ENCODE data around the gene GFRA1.
"Not testable (repeated sequence)": the region's sequence is repeated elsewhere in the genome, so short reads cannot be mapped to it uniquely, and the experiment has no call there.

The GFRA1 gene

GRCh38 chr10:116071453-116072148 lies 201.4 kb downstream of the GFRA1 start:
- Histone ChIP-seq H3K4me1 (ENCODE audit: control insufficient read depth, insufficient read depth, low read length) (peaks cover 24% of the 10 kb centered on the region), H3K27ac (ENCODE audit: low read depth, low read length) (peak overlapping the region; percentile 51), H3K4me3 (ENCODE audit: low read length) (no peak overlapping the region), H3K9ac (ENCODE audit: low read length) (no peak overlapping the region), H3K36me3 (ENCODE audit: control insufficient read depth, insufficient read depth, low read length) (no peaks in the 10 kb centered on the region), H3K27me3 (ENCODE audit: control insufficient read depth, insufficient read depth, low read length) (no peaks in the 10 kb centered on the region)

GRCh38 chr10:116070743-116071320 lies 202.2 kb downstream of the GFRA1 start:
- Histone ChIP-seq H3K4me3 (ENCODE audit: low read length) (no peak overlapping the region), H3K4me1 (ENCODE audit: control insufficient read depth, insufficient read depth, low read length) (peaks cover 24% of the 10 kb centered on the region), H3K36me3 (ENCODE audit: control insufficient read depth, insufficient read depth, low read length) (no peaks in the 10 kb centered on the region), H3K27ac (ENCODE audit: low read depth, low read length) (peak overlapping the region; percentile 51), H3K9ac (ENCODE audit: low read length) (no peak overlapping the region), H3K27me3 (ENCODE audit: control insufficient read depth, insufficient read depth, low read length) (no peaks in the 10 kb centered on the region)

GRCh38 chr10:116069856-116070255 lies 203.2 kb downstream of the GFRA1 start:
- Histone ChIP-seq H3K27me3 (ENCODE audit: control insufficient read depth, insufficient read depth, low read length) (no peaks in the 10 kb centered on the region), H3K9ac (ENCODE audit: low read length) (no peak overlapping the region), H3K4me3 (ENCODE audit: low read length) (no peak overlapping the region), H3K4me1 (ENCODE audit: control insufficient read depth, insufficient read depth, low read length) (peaks cover 24% of the 10 kb centered on the region), H3K27ac (ENCODE audit: low read depth, low read length) (peak overlapping the region; percentile 27), H3K36me3 (ENCODE audit: control insufficient read depth, insufficient read depth, low read length) (no peaks in the 10 kb centered on the region)

- Histone ChIP-seq H3K27ac (ENCODE audit: low read depth, low read length) (no peak overlapping the region), H3K4me1 (ENCODE audit: control insufficient read depth, insufficient read depth, low read length) (peaks cover 18% of the 10 kb centered on the region), H3K36me3 (ENCODE audit: control insufficient read depth, insufficient read depth, low read length) (no peaks in the 10 kb centered on the region), H3K9ac (ENCODE audit: low read length) (no peak overlapping the region), H3K27me3 (ENCODE audit: control insufficient read depth, insufficient read depth, low read length) (no peaks in the 10 kb centered on the region), H3K4me3 (ENCODE audit: low read length) (no peak overlapping the region)
These were observed 205.2 kb downstream of the GFRA1 start for GRCh38 chr10:116067825-116068224.

GRCh38 chr10:116063107-116063506 lies 209.9 kb downstream of the GFRA1 start:
- Histone ChIP-seq H3K4me1 (ENCODE audit: control insufficient read depth, insufficient read depth, low read length) (no peaks in the 10 kb centered on the region), H3K27ac (ENCODE audit: low read depth, low read length) (no peak overlapping the region), H3K9ac (ENCODE audit: low read length) (no peak overlapping the region), H3K4me3 (ENCODE audit: low read length) (no peak overlapping the region), H3K36me3 (ENCODE audit: control insufficient read depth, insufficient read depth, low read length) (no peaks in the 10 kb centered on the region), H3K27me3 (ENCODE audit: control insufficient read depth, insufficient read depth, low read length) (no peaks in the 10 kb centered on the region)

- Histone ChIP-seq H3K4me1 (ENCODE audit: control insufficient read depth, insufficient read depth, low read length) (peaks cover 3% of the 10 kb centered on the region), H3K27ac (ENCODE audit: low read depth, low read length) (no peak overlapping the region), H3K27me3 (ENCODE audit: control insufficient read depth, insufficient read depth, low read length) (no peaks in the 10 kb centered on the region), H3K4me3 (ENCODE audit: low read length) (no peak overlapping the region), H3K36me3 (ENCODE audit: control insufficient read depth, insufficient read depth, low read length) (no peaks in the 10 kb centered on the region), H3K9ac (ENCODE audit: low read length) (no peak overlapping the region)
These were observed 212.1 kb downstream of the GFRA1 start for GRCh38 chr10:116060864-116061263.

GRCh38 chr10:116059320-116059719 lies 213.7 kb downstream of the GFRA1 start:
- Histone ChIP-seq H3K4me3 (ENCODE audit: low read length) (no peak overlapping the region), H3K27me3 (ENCODE audit: control insufficient read depth, insufficient read depth, low read length) (no peaks in the 10 kb centered on the region), H3K36me3 (ENCODE audit: control insufficient read depth, insufficient read depth, low read length) (no peaks in the 10 kb centered on the region), H3K27ac (ENCODE audit: low read depth, low read length) (no peak overlapping the region), H3K9ac (ENCODE audit: low read length) (no peak overlapping the region), H3K4me1 (ENCODE audit: control insufficient read depth, insufficient read depth, low read length) (peaks cover 7% of the 10 kb centered on the region)

- Histone ChIP-seq H3K27ac (ENCODE audit: low read depth, low read length) (no peak overlapping the region), H3K4me1 (ENCODE audit: control insufficient read depth, insufficient read depth, low read length) (peaks cover 7% of the 10 kb centered on the region), H3K4me3 (ENCODE audit: low read length) (no peak overlapping the region), H3K27me3 (ENCODE audit: control insufficient read depth, insufficient read depth, low read length) (no peaks in the 10 kb centered on the region), H3K9ac (ENCODE audit: low read length) (no peak overlapping the region), H3K36me3 (ENCODE audit: control insufficient read depth, insufficient read depth, low read length) (no peaks in the 10 kb centered on the region)
These were observed 216.3 kb downstream of the GFRA1 start for GRCh38 chr10:116056445-116057293.

GRCh38 chr10:116055917-116056252 lies 217.1 kb downstream of the GFRA1 start:
- Histone ChIP-seq H3K9ac (ENCODE audit: low read length) (no peak overlapping the region), H3K4me1 (ENCODE audit: control insufficient read depth, insufficient read depth, low read length) (peaks cover 7% of the 10 kb centered on the region), H3K27ac (ENCODE audit: low read depth, low read length) (no peak overlapping the region), H3K36me3 (ENCODE audit: control insufficient read depth, insufficient read depth, low read length) (no peaks in the 10 kb centered on the region), H3K4me3 (ENCODE audit: low read length) (no peak overlapping the region), H3K27me3 (ENCODE audit: control insufficient read depth, insufficient read depth, low read length) (no peaks in the 10 kb centered on the region)

- H3K9ac ChIP-seq (ENCODE audit: low read length), result no peak overlapping the region
- H3K27me3 ChIP-seq (ENCODE audit: control insufficient read depth, insufficient read depth, low read length), result no peaks in the 10 kb centered on the region
- no peak overlapping the region for H3K27ac ChIP-seq (ENCODE audit: low read depth, low read length)
- H3K4me3 ChIP-seq (ENCODE audit: low read length), result no peak overlapping the region
- peaks cover 7% of the 10 kb centered on the region for H3K4me1 ChIP-seq (ENCODE audit: control insufficient read depth, insufficient read depth, low read length)
- H3K36me3 ChIP-seq (ENCODE audit: control insufficient read depth, insufficient read depth, low read length), result no peaks in the 10 kb centered on the region
These were observed 217.6 kb downstream of the GFRA1 start for GRCh38 chr10:116055252-116055916.

- Histone ChIP-seq H3K4me1 (ENCODE audit: control insufficient read depth, insufficient read depth, low read length) (peaks cover 7% of the 10 kb centered on the region), H3K36me3 (ENCODE audit: control insufficient read depth, insufficient read depth, low read length) (no peaks in the 10 kb centered on the region), H3K27me3 (ENCODE audit: control insufficient read depth, insufficient read depth, low read length) (no peaks in the 10 kb centered on the region), H3K9ac (ENCODE audit: low read length) (no peak overlapping the region), H3K27ac (ENCODE audit: low read depth, low read length) (no peak overlapping the region), H3K4me3 (ENCODE audit: low read length) (no peak overlapping the region)
These were observed 219.1 kb downstream of the GFRA1 start for GRCh38 chr10:116053910-116054309.

- H3K27me3 ChIP-seq (ENCODE audit: control insufficient read depth, insufficient read depth, low read length); H3K9ac ChIP-seq (ENCODE audit: low read length); H3K4me1 ChIP-seq (ENCODE audit: control insufficient read depth, insufficient read depth, low read length); H3K27ac ChIP-seq (ENCODE audit: low read depth, low read length); H3K4me3 ChIP-seq (ENCODE audit: low read length); H3K36me3 ChIP-seq (ENCODE audit: control insufficient read depth, insufficient read depth, low read length): not testable (repeated sequence)
These were observed 219.8 kb downstream of the GFRA1 start for GRCh38 chr10:116053009-116053730.
